HG02884 (cell line): Measurements from ENCODE around the gene STIP1.
"Not testable (repeated sequence)": the region's sequence is repeated elsewhere in the genome, so short reads cannot be mapped to it uniquely, and the experiment has no call there.

ENCODE experiments used
- ATAC-seq: cut with Tn5 transposase; IDR thresholded peaks from one replicate; pipeline ENCODE4 v1.9.1; 2021; ENCODE audit warnings: mild to moderate bottlenecking, moderate library complexity; ENCODE audit not compliant: unreplicated experiment

STIP1 gene

GRCh38 chr11:64157631-64158394, 28.2 kb upstream of the STIP1 start:
- no peak for ATAC-seq

GRCh38 chr11:64161037-64161436, 24.9 kb upstream of the STIP1 start:
- ATAC-seq, result no peak

- ATAC-seq, result not testable (repeated sequence)
These were observed 23.2 kb upstream of the STIP1 start for GRCh38 chr11:64162769-64163168.

GRCh38 chr11:64163951-64164350, 22.0 kb upstream of the STIP1 start:
- ATAC-seq, result no peak

GRCh38 chr11:64164392-64165312, 21.3 kb upstream of the STIP1 start:
- no peak for ATAC-seq

- ATAC-seq, result no peak
These were observed 20.5 kb upstream of the STIP1 start for GRCh38 chr11:64165481-64165841.

GRCh38 chr11:64165842-64166635, 19.9 kb upstream of the STIP1 start, which contains the start of gene MACROD1:
Gene MACROD1 (minus strand): TSS chr11:64166113. CDS start chr11:64165994, 119 bp downstream.
- peak; percentile 69 for ATAC-seq

GRCh38 chr11:64170419-64170818, 15.6 kb upstream of the STIP1 start:
- no peak for ATAC-seq

GRCh38 chr11:64173616-64174355, 12.2 kb upstream of the STIP1 start:
- ATAC-seq, result no peak

GRCh38 chr11:64176751-64177150, 9.2 kb upstream of the STIP1 start:
- no peak for ATAC-seq

- ATAC-seq, result no peak
These were observed 7.8 kb upstream of the STIP1 start for GRCh38 chr11:64178203-64178602.

GRCh38 chr11:64178951-64179639, 6.9 kb upstream of the STIP1 start:
- ATAC-seq, result no peak

- ATAC-seq, result no peak
These were observed 5.1 kb upstream of the STIP1 start for GRCh38 chr11:64180891-64181290.

- no peak for ATAC-seq
These were observed 4.2 kb upstream of the STIP1 start for GRCh38 chr11:64181506-64182411.

- no peak for ATAC-seq
These were observed 2.1 kb upstream of the STIP1 start for GRCh38 chr11:64183890-64184289.

GRCh38 chr11:64185175-64185692, 737 bp upstream of the STIP1 start:
- ATAC-seq, result peak; percentile 10

GRCh38 chr11:64186492-64187165, 658 bp downstream of the STIP1 start:
- ATAC-seq, result no peak

GRCh38 chr11:64192434-64192833, 6.5 kb downstream of the STIP1 start:
- ATAC-seq, result no peak
